IMR-90 (cell line): ENCODE results near the gene ATG9A. TPM values are rescaled to one million over a fixed set of nuclear protein-coding genes. Genes with fewer than 3 reads are reported as not detected.

Experiments
- ATAC-seq: fragments of 200-7000 bp; cut with Tn5 transposase; 2 replicates; pipeline ENCODE4 v1.9.1; 2020; ENCODE audit warnings: low read depth, mild to moderate bottlenecking, moderate library complexity
- BruUV-seq: library from RNA; stranded (reverse); fragments of 400-500 nt; replicated peaks from 2 replicates; lab custom pipeline; 2021; lab: Mats Ljungman, UMichigan
- CTCF ChIA-PET: fragments of 300-600 bp; formaldehyde crosslinking; extraction: SDS; loops from one replicate; lab custom pipeline; 2021; ENCODE audit warnings: antibody characterized with exemption; lab: Yijun Ruan, JAX
- POLR2A ChIA-PET: fragments of 300-600 bp; sonication (Branson Sonifier 250); formaldehyde crosslinking; loops from one replicate; lab custom pipeline; 2022; ENCODE audit warnings: antibody characterized with exemption; ENCODE audit not compliant: unreplicated experiment; lab: Charles Lee
- DNase-seq: peaks from one replicate; pipeline ENCODE4 v3.0.0; 2013
- H2AFZ ChIP-seq: replicated peaks from 2 replicates; pipeline ENCODE3; 2013; ENCODE audit warnings: low read length, mild to moderate bottlenecking; ENCODE audit not compliant: poor library complexity
- H2AK5ac ChIP-seq: 2 replicates; pipeline ENCODE4 v1.6.1; 2013; ENCODE audit warnings: low read depth, low read length, inconsistent platforms
- H2AK9ac ChIP-seq: replicated peaks from 2 replicates; pipeline ENCODE3; 2013; ENCODE audit warnings: mild to moderate bottlenecking, low read depth, low read length, moderate library complexity; ENCODE audit not compliant: poor library complexity
- H2BK120ac ChIP-seq: 2 replicates; pipeline ENCODE4 v1.6.1; 2013; ENCODE audit warnings: low read depth, low read length, inconsistent platforms
- H2BK15ac ChIP-seq: 3 replicates; pipeline ENCODE4 v1.6.1; 2013; ENCODE audit warnings: low read depth, low read length, inconsistent platforms
- H2BK20ac ChIP-seq: 2 replicates; pipeline ENCODE4 v1.6.1; 2013; ENCODE audit warnings: low read depth, mild to moderate bottlenecking, inconsistent platforms, low read length, moderate library complexity
- H2BK5ac ChIP-seq: 2 replicates; pipeline ENCODE4 v1.6.1; 2013; ENCODE audit warnings: mild to moderate bottlenecking, low read depth, low read length, inconsistent platforms; ENCODE audit not compliant: poor library complexity, severe bottlenecking
- H3K14ac ChIP-seq: replicated peaks from 2 replicates; pipeline ENCODE4 v1.6.1; 2013; ENCODE audit warnings: low read depth, low read length, inconsistent platforms
- H3K18ac ChIP-seq: 2 replicates; pipeline ENCODE4 v1.6.1; 2013; ENCODE audit warnings: low read depth, low read length, control low read depth
- H3K23ac ChIP-seq: 2 replicates; pipeline ENCODE4 v1.6.1; 2013; ENCODE audit warnings: low read depth, low read length, inconsistent platforms
- H3K27ac ChIP-seq: 2 replicates; pipeline ENCODE4 v1.5.1; 2013; ENCODE audit warnings: mild to moderate bottlenecking, control low read depth, low read length; ENCODE audit not compliant: insufficient read depth
- H3K27me3 ChIP-seq: 2 replicates; pipeline ENCODE4 v1.6.1; 2013; ENCODE audit warnings: low read length; ENCODE audit not compliant: control insufficient read depth, insufficient read depth
- H3K36me3 ChIP-seq: 2 replicates; pipeline ENCODE4 v1.6.1; 2013; ENCODE audit warnings: low read length, mixed read lengths; ENCODE audit not compliant: control insufficient read depth, insufficient read depth
- H3K4ac ChIP-seq: 2 replicates; pipeline ENCODE4 v1.6.1; 2013; ENCODE audit warnings: low read depth, low read length, inconsistent platforms
- H3K4me1 ChIP-seq: 2 replicates; pipeline ENCODE4 v1.6.1; 2013; ENCODE audit warnings: low read length, mixed read lengths; ENCODE audit not compliant: control insufficient read depth, insufficient read depth
- H3K4me2 ChIP-seq: 2 replicates; pipeline ENCODE4 v1.6.1; 2013; ENCODE audit warnings: low read depth, mild to moderate bottlenecking, control low read depth, low read length, moderate library complexity
- H3K4me3 ChIP-seq: 2 replicates; pipeline ENCODE4 v1.5.1; 2013; ENCODE audit warnings: low read depth, mild to moderate bottlenecking, control low read depth, low read length, moderate library complexity; ENCODE audit not compliant: insufficient read depth
- H3K56ac ChIP-seq: 2 replicates; pipeline ENCODE4 v1.6.1; 2013; ENCODE audit warnings: low read length, inconsistent platforms; ENCODE audit not compliant: insufficient read depth; ENCODE audit errors: extremely low read depth
- H3K79me1 ChIP-seq, 2 experiments: 2 replicates each; pipeline ENCODE4 v1.6.1; 2013; ENCODE audit warnings: low read length in 2 of 2, inconsistent platforms in 1 of 2, low read depth in 1 of 2
- H3K9ac ChIP-seq: 2 replicates; pipeline ENCODE4 v1.6.1; 2013; ENCODE audit warnings: low read depth, low read length, control low read depth
- H3K9me1 ChIP-seq: 2 replicates; pipeline ENCODE4 v1.6.1; 2013; ENCODE audit warnings: low read length, inconsistent platforms; ENCODE audit not compliant: insufficient read depth
- H3K9me3 ChIP-seq: 2 replicates; pipeline ENCODE4 v1.6.1; 2013; ENCODE audit warnings: low read length; ENCODE audit not compliant: control insufficient read depth, insufficient read depth
- H4K20me1 ChIP-seq: 2 replicates; pipeline ENCODE4 v1.6.1; 2013; ENCODE audit warnings: low read length, inconsistent platforms; ENCODE audit not compliant: insufficient read depth
- H4K5ac ChIP-seq: 2 replicates; pipeline ENCODE4 v1.6.1; 2013; ENCODE audit warnings: mild to moderate bottlenecking, low read depth, low read length, control low read depth
- H4K8ac ChIP-seq, 2 experiments: 2 replicates each; pipeline ENCODE4 v1.6.1; 2013; ENCODE audit warnings: low read depth in 2 of 2, low read length in 2 of 2, control low read depth in 1 of 2, inconsistent platforms in 1 of 2
- H4K91ac ChIP-seq: 2 replicates; pipeline ENCODE4 v1.6.1; 2013; ENCODE audit warnings: low read depth, low read length, inconsistent platforms; ENCODE audit not compliant: insufficient read depth
- BHLHE40 ChIP-seq: fragments of 150-350 bp; IDR thresholded peaks from 2 replicates; pipeline ENCODE4 v1.6.1; 2016; ENCODE audit warnings: mild to moderate bottlenecking, low read depth, low read length
- CEBPB ChIP-seq: IDR thresholded peaks from 2 replicates; pipeline ENCODE4 v1.6.1; 2012; ENCODE audit warnings: low read depth, low read length, improper control_type of control experiment
- CHD1 ChIP-seq: IDR thresholded peaks from 2 replicates; pipeline ENCODE4 v1.6.1; 2012; ENCODE audit warnings: low read depth, low read length, improper control_type of control experiment
- FOS ChIP-seq: fragments of 150-350 bp; IDR thresholded peaks from 2 replicates; pipeline ENCODE4 v1.6.1; 2016; ENCODE audit warnings: low read depth, low read length
- MAFK ChIP-seq: IDR thresholded peaks from 2 replicates; pipeline ENCODE4 v1.6.1; 2012; ENCODE audit warnings: low read depth, low read length, improper control_type of control experiment
- NFE2L2 ChIP-seq: fragments of 150-350 bp; IDR thresholded peaks from 2 replicates; pipeline ENCODE4 v1.6.1; 2016; ENCODE audit warnings: low read depth, mild to moderate bottlenecking, low read length
- POLR2A ChIP-seq: IDR thresholded peaks from 2 replicates; pipeline ENCODE4 v1.6.1; 2012; ENCODE audit warnings: mild to moderate bottlenecking, low read depth, low read length
- RAD21 ChIP-seq: IDR thresholded peaks from 2 replicates; pipeline ENCODE4 v1.6.1; 2012; ENCODE audit warnings: low read length, improper control_type of control experiment
- RCOR1 ChIP-seq: IDR thresholded peaks from 2 replicates; pipeline ENCODE4 v1.6.1; 2012; ENCODE audit warnings: mild to moderate bottlenecking, low read length, improper control_type of control experiment; ENCODE audit not compliant: insufficient replicate concordance
- RFX5 ChIP-seq: IDR thresholded peaks from 2 replicates; pipeline ENCODE4 v1.8.0; 2012; ENCODE audit warnings: low read depth, mild to moderate bottlenecking, low read length, moderate library complexity
- SMC3 ChIP-seq: fragments of 150-350 bp; IDR thresholded peaks from 2 replicates; pipeline ENCODE4 v1.6.1; 2016; ENCODE audit warnings: low read depth, mild to moderate bottlenecking, antibody characterized with exemption, low read length, moderate library complexity
- WGBS, 2 experiments: methylation state at CpG; one replicate each; pipeline versions ENCODE4 v1.1.5 to v1.1.7; 2013; ENCODE audit warnings: missing lambda C conversion rate in 2 of 2; ENCODE audit not compliant: insufficient read length in 1 of 2; ENCODE audit errors: extremely low coverage in 2 of 2; 5-methylcytosine and 5-hydroxymethylcytosine counted together
- dilution Hi-C: fragments of 300-500 bp; cut with HindIII; formaldehyde crosslinking; loops from one replicate; pipeline ENCODE4 v1.14.3; 2018; ENCODE audit warnings: low sequenced_read_pairs; ENCODE audit not compliant: unreplicated experiment
- in situ Hi-C: fragments of 300-500 bp; cut with MboI; formaldehyde crosslinking; loops from 3 replicates; pipeline ENCODE4 v1.14.3; 2019; ENCODE audit warnings: low sequenced_read_pairs, inconsistent platforms, mixed read lengths
- intact Hi-C: fragments of 100-400 bp; cut with micrococcal nuclease; formaldehyde crosslinking; loops from 2 replicates; pipeline ENCODE4 v1.10.0; 2022
- polyA plus RNA-seq, 3 experiments: library from polyadenylated mRNA; depleted of rRNA; stranded (reverse); fragments of >200 nt; gene quantifications; 2 replicates each; pipeline ENCODE4 v1.2.3, GENCODE V29; 2012; ENCODE audit warnings: low replicate concordance in 1 of 3
- total RNA-seq: library from RNA; depleted of rRNA; stranded (reverse); fragments of >200 nt; gene quantifications from 2 replicates; pipeline ENCODE4 v1.2.3, GENCODE V29; 2012
- TF ChIP-seq, protein P1 (sequence below): fragments of 150-350 bp; IDR thresholded peaks from 2 replicates; pipeline ENCODE4 v1.6.1; 2017; ENCODE audit warnings: mild to moderate bottlenecking, antibody characterized with exemption, low read length, low read depth
- TF ChIP-seq, protein P2 (sequence below): fragments of 150-350 bp; IDR thresholded peaks from 2 replicates; pipeline ENCODE4 v1.6.1; 2016; ENCODE audit warnings: low read depth, mild to moderate bottlenecking, low read length, moderate library complexity, borderline replicate concordance
- TF ChIP-seq, protein P3 (sequence below): conservative IDR thresholded peaks from 2 replicates; pipeline ENCODE4 v1.5.1; 2012; ENCODE audit warnings: mild to moderate bottlenecking, low read depth, low read length, improper control_type of control experiment

ATG9A gene
- total and polyA plus RNA-seq, 2 of the 4 experiments (the other 2 are of a cell fraction): 35.1 to 58.3 TPM

DNA sequence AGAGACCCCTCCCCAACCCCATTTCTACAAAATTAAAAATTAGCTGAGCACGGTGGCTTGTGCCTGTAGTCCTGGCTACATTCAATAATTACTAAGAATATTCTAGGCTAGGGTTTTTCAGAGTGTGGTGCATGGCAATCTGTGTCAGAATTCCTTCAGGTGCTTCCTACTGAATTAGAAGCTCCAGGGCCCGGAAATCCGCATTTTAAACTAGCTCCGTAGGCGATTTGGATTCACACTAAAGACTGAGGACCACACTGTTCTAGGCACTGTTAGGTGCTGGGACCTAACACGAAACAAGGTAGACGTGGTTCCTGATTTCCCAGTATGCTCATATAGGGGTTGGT is 23.5 kb downstream of the ATG9A start:
- TF ChIP-seq CEBPB (no peak), POLR2A (no peak), BHLHE40 (no peak), CHD1 (no peak), RFX5 (no peak), FOS (no peak), RCOR1 (no peak), RAD21 (no peak), NFE2L2 (no peak), MAFK (no peak), SMC3 (no peak)
- TF ChIP-seq, protein P1, sequence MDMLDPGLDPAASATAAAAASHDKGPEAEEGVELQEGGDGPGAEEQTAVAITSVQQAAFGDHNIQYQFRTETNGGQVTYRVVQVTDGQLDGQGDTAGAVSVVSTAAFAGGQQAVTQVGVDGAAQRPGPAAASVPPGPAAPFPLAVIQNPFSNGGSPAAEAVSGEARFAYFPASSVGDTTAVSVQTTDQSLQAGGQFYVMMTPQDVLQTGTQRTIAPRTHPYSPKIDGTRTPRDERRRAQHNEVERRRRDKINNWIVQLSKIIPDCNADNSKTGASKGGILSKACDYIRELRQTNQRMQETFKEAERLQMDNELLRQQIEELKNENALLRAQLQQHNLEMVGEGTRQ: no peak
- TF ChIP-seq, protein P2, sequence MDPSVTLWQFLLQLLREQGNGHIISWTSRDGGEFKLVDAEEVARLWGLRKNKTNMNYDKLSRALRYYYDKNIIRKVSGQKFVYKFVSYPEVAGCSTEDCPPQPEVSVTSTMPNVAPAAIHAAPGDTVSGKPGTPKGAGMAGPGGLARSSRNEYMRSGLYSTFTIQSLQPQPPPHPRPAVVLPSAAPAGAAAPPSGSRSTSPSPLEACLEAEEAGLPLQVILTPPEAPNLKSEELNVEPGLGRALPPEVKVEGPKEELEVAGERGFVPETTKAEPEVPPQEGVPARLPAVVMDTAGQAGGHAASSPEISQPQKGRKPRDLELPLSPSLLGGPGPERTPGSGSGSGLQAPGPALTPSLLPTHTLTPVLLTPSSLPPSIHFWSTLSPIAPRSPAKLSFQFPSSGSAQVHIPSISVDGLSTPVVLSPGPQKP: no peak
- TF ChIP-seq, protein P3, sequence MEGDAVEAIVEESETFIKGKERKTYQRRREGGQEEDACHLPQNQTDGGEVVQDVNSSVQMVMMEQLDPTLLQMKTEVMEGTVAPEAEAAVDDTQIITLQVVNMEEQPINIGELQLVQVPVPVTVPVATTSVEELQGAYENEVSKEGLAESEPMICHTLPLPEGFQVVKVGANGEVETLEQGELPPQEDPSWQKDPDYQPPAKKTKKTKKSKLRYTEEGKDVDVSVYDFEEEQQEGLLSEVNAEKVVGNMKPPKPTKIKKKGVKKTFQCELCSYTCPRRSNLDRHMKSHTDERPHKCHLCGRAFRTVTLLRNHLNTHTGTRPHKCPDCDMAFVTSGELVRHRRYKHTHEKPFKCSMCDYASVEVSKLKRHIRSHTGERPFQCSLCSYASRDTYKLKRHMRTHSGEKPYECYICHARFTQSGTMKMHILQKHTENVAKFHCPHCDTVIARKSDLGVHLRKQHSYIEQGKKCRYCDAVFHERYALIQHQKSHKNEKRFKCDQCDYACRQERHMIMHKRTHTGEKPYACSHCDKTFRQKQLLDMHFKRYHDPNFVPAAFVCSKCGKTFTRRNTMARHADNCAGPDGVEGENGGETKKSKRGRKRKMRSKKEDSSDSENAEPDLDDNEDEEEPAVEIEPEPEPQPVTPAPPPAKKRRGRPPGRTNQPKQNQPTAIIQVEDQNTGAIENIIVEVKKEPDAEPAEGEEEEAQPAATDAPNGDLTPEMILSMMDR: no peak
- CTCF ChIA-PET: interaction anchor here (1.0 to 1.1 kb wide), 3 partner anchors 13 to 71 kb away, joined by 3 read pairs; partner anchors contain the start of gene ABCB6
- ATAC-seq: no peak

More for the DNA sequence above, 23.5 kb downstream of the ATG9A start:
- Histone ChIP-seq H3K4me3 (peak overlapping the region; percentile 51), H2AK9ac (peak overlapping the region; percentile 95), H3K9me3 (no peaks in the 10 kb centered on the region), H2AFZ (peak overlapping the region; percentile 98), H3K27ac (peak overlapping the region; percentile 86), H3K18ac (peak overlapping the region; percentile 8; the same call in 1 of the 2 replicates), H3K56ac (peak overlapping the region; percentile 52), H3K36me3 (peaks cover 22% of the 10 kb centered on the region), H4K20me1 (peaks cover 9% of the 10 kb centered on the region; the same call in 1 of the 2 replicates), H2BK20ac (no peak overlapping the region), H3K14ac (peak overlapping the region; percentile 96), H3K9ac (peak overlapping the region; percentile 93), H2BK5ac (peak overlapping the region; percentile 64), H4K8ac (peak overlapping the region; percentile 50 to 89), H3K9me1 (peaks cover 8% of the 10 kb centered on the region; the same call in 1 of the 2 replicates), H2AK5ac (peak overlapping the region; percentile 59), H3K79me1 (peaks cover 5 to 19% of the 10 kb centered on the region in 2 experiments; a peak in 3 of 4 replicates), H3K4me1 (peaks cover 16% of the 10 kb centered on the region), H4K5ac (peak overlapping the region; percentile 23), H3K27me3 (no peaks in the 10 kb centered on the region), H4K91ac (peak overlapping the region; percentile 77; the same call in 1 of the 2 replicates), H2BK15ac (peak overlapping the region; percentile 8; the same call in 1 of the 3 replicates), H3K4me2 (peak overlapping the region; percentile 68), H2BK120ac (no peak overlapping the region), H3K4ac (peak overlapping the region; percentile 81), H3K23ac (peak overlapping the region; percentile 88)
- in situ Hi-C loops: loop anchor here (5.0 kb wide), 1 partner anchor 34 kb away; the partner anchor contains the start of gene SLC23A3
- intact Hi-C loops: loop anchor here (1.0 to 2.0 kb wide), 2 partner anchors 29 to 46 kb away; partner anchors contain the start of genes CNPPD1 and NHEJ1
- WGBS, 2 experiments: 12% methylated on average over 5 of the region's 7 CpGs; no CpG with 5 or more reads in 1 of the 2 experiments
- POLR2A ChIA-PET: no interaction called here
- dilution Hi-C loops: no loop called here
- no peak for DNase-seq
- no TSS peak for BruUV-seq
